IPS DF 6.9 (cell line): ENCODE measurements around the gene HOXA13.

Experiments
- DNase-seq: peaks from one replicate; pipeline ENCODE4 v3.0.0-alpha.2; 2013; ENCODE audit warnings: low read depth, low spot score
- H3K27ac ChIP-seq: one replicate; pipeline ENCODE4 v1.5.1; 2013; ENCODE audit warnings: low read length, control low read depth
- H3K27me3 ChIP-seq: 2 replicates; pipeline ENCODE4 v1.6.1; 2013; ENCODE audit warnings: mild to moderate bottlenecking, low read length; ENCODE audit not compliant: control insufficient read depth, insufficient read depth
- H3K36me3 ChIP-seq: 2 replicates; pipeline ENCODE4 v1.6.1; 2013; ENCODE audit warnings: low read length; ENCODE audit not compliant: control insufficient read depth, insufficient read depth
- H3K4me1 ChIP-seq: 2 replicates; pipeline ENCODE4 v1.6.1; 2013; ENCODE audit warnings: low read length; ENCODE audit not compliant: control insufficient read depth, insufficient read depth
- H3K4me3 ChIP-seq: 2 replicates; pipeline ENCODE4 v1.5.1; 2013; ENCODE audit warnings: mild to moderate bottlenecking, low read length
- H3K9me3 ChIP-seq: 2 replicates; pipeline ENCODE4 v1.6.1; 2013; ENCODE audit warnings: low read length, inconsistent platforms; ENCODE audit not compliant: control insufficient read depth, insufficient read depth
- WGBS: extraction: QIAGEN DNeasy Blood & Tissue Kit; methylation state at CpG from one replicate; pipeline ENCODE4 v1.1.7; 2013; ENCODE audit warnings: mixed read lengths, missing lambda C conversion rate; ENCODE audit not compliant: insufficient read length, insufficient coverage; 5-methylcytosine and 5-hydroxymethylcytosine counted together

Gene HOXA13

DNA sequence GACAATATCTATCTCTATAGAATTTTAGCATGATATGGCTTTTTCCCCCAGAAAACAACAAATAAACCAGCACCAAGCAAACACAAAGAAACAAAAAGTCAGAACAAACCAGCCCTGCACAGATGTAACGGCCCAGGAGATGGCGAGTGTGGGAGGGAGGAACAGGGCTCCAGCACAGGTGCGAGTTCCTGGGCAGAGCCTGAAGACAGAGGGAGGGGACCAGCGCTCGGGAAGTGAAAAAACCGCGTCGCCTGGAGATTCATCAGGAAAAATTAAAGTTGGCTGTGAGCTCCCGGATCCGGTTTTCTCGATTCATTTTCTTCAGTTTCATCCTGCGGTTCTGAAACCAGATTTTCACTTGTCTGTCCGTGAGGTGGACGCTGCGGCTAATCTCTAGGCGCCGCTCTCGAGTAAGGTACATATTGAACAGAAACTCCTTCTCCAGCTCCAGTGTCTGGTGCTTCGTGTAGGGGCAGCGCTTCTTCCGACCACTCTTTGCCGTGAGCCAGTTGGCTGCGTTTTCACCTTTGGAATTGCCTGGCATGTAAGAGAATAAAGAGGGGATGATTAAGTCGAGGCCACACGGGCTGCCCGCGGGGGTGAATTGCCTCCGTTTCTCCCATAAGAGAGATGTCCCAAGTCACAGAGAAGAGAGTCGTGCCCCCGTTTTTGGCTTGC is 28.1 kb downstream of the HOXA13 start:
- H3K27ac ChIP-seq: no peak overlapping the region
- no peaks in the 10 kb centered on the region for H3K9me3 ChIP-seq
- DNase-seq: no peak
- H3K27me3 ChIP-seq: peaks cover 92% of the 10 kb centered on the region
- WGBS: no CpG with 5 or more reads among the region's 30 CpGs
- peaks cover 4% of the 10 kb centered on the region; the same call in 1 of the 2 replicates for H3K4me1 ChIP-seq
- H3K36me3 ChIP-seq: no peaks in the 10 kb centered on the region
- H3K4me3 ChIP-seq: no peak overlapping the region

DNA sequence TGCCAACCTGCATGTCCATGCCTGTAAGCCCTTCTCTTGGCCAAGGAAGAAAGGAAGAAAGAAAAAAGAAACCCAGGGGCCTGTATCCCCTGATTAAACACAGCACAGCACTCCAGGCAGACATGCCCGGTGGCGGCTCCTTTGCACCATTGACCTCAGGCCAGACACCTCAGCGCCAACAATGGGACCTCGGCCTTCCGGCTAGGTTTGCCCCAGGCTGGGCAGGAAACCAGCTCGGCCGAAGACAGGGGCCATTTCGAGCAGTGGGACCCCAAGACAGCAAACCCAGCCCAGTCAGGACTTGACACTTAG is 28.6 kb downstream of the HOXA13 start:
- Histone ChIP-seq H3K27me3 (peaks cover 92% of the 10 kb centered on the region), H3K4me1 (peaks cover 4% of the 10 kb centered on the region; the same call in 1 of the 2 replicates), H3K36me3 (no peaks in the 10 kb centered on the region), H3K4me3 (no peak overlapping the region), H3K9me3 (no peaks in the 10 kb centered on the region), H3K27ac (no peak overlapping the region)
- DNase-seq: no peak
- WGBS: no CpG with 5 or more reads among the region's 8 CpGs

- no peaks in the 10 kb centered on the region for H3K9me3 ChIP-seq
- no peak overlapping the region for H3K27ac ChIP-seq
- no peaks in the 10 kb centered on the region for H3K36me3 ChIP-seq
- WGBS: no CpG with 5 or more reads among the region's 11 CpGs
- H3K27me3 ChIP-seq: peaks cover 92% of the 10 kb centered on the region
- H3K4me3 ChIP-seq: no peak overlapping the region
- no peak for DNase-seq
- H3K4me1 ChIP-seq: peaks cover 4% of the 10 kb centered on the region; the same call in 1 of the 2 replicates
Observed at GRCh38 chr7:27170426-27171324, 29.2 kb downstream of the HOXA13 start.

- Histone ChIP-seq H3K27me3 (peaks cover 92% of the 10 kb centered on the region), H3K36me3 (no peaks in the 10 kb centered on the region; the same call in 1 of the 2 replicates), H3K27ac (no peak overlapping the region), H3K4me1 (peaks cover 4% of the 10 kb centered on the region; the same call in 1 of the 2 replicates), H3K9me3 (no peaks in the 10 kb centered on the region), H3K4me3 (no peak overlapping the region)
- no peak for DNase-seq
- WGBS: no CpG with 5 or more reads among the region's 46 CpGs
Observed at GRCh38 chr7:27169658-27170425, 30.0 kb downstream of the HOXA13 start.

DNA sequence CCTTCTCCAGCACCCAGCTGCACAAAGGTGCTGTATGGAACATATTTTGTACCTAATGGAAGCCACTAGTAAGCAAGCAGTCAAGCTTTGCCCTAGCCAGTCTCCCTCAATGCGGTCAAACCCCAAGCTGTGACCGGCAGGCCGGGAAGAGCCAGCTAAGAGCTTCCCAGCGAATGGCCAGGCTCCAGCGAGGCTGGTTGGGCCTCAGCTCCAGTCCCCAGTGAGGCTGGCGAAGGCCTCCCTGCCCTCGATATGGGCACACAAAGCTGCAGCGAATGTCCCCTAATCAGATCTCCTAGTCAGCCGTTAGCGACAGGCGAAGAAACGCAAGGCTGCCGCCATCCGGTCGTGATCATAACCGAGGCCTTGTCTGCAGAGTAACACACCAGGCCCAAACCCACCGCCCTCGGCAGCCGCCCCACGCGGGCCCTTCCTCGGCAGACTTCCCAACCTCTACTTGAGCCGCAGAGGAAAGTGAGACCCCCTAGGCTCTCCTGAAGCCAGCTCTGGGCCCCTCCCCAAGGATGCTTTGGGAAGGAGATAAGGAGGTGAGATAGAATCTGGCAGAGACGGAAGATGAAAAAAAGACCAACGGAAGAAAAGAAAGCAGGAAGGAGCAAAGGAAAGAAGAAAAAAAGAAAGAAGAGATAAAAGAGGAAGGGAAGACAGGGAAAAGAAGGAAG is 31.5 kb downstream of the HOXA13 start:
- Histone ChIP-seq H3K4me3 (no peak overlapping the region), H3K36me3 (no peaks in the 10 kb centered on the region; the same call in 1 of the 2 replicates), H3K9me3 (no peaks in the 10 kb centered on the region), H3K27me3 (peaks cover 92% of the 10 kb centered on the region), H3K4me1 (peaks cover 2% of the 10 kb centered on the region; the same call in 1 of the 2 replicates), H3K27ac (no peak overlapping the region)
- no CpG with 5 or more reads among the region's 25 CpGs for WGBS
- no peak for DNase-seq

DNA sequence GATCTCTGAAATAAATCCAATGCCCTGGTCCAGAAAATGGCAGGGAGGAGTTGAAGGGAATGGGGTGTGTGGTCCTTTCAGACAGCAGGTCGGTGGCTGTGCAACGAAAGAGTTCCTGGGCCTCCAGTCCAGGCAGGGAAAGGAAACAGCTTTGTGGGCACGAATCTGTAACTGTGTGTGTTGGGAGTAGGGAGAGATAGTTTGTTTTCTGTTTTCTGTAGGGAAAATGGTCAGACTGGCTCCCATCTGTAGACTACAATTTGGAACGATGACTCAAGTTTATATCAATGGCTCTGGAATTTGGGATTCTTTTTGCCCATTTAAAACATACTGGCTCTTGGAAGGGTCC is 32.0 kb downstream of the HOXA13 start:
- WGBS: no CpG with 5 or more reads among the region's 4 CpGs
- Histone ChIP-seq H3K27me3 (peaks cover 92% of the 10 kb centered on the region), H3K27ac (no peak overlapping the region), H3K9me3 (no peaks in the 10 kb centered on the region), H3K4me3 (no peak overlapping the region), H3K36me3 (no peaks in the 10 kb centered on the region; the same call in 1 of the 2 replicates), H3K4me1 (no peaks in the 10 kb centered on the region)
- DNase-seq: no peak

DNA sequence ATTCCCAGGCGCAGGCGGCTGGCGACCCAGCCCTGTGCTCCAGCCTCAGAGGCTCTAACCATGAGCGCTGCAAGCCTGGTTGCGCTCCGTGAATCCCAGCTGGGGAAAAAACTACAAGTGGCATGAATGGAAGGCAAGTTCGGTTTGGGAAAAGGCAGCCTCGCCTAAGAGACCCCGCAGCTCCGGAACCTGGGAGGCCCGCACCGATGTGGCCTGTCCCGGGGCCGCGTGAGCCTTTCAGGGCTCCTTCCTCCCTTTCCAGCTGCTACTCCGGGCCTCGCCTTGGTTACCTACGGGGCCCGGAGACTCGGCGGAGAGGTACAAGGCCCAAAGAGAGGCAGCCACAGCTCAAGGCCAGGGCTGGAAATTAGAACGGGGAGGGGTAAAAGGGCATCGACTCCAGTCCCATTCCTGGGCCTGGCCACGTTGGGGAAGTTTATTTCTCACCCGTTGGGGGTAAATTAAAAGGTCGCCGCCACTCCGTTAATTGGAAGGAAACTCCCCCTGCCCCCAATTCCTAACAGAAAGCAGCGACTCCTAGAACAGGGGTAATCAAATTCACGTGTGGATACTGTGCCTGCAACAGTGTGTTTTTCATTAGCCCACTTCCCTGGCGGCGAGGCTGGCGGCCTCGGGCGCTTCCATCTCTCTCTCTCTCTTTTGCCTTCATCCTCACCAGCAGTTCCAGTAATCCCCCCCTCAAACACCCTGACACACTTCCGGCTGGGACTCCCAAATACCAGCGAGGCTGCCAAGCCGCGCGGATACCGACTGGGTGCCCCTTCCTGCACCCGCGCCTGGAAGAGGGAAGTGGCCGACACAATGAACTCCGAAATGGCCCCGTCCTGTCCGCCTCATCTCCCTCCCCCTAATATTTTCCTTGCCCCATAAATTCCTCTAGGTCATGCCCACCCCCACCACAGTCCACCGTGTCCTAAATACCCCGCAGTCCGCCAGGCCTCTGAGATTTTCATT is 33.1 kb downstream of the HOXA13 start:
- Histone ChIP-seq H3K27me3 (peaks cover 90% of the 10 kb centered on the region), H3K4me3 (no peak overlapping the region), H3K27ac (no peak overlapping the region), H3K9me3 (no peaks in the 10 kb centered on the region), H3K36me3 (no peaks in the 10 kb centered on the region; the same call in 1 of the 2 replicates), H3K4me1 (no peaks in the 10 kb centered on the region)
- no CpG with 5 or more reads among the region's 50 CpGs for WGBS
- no peak for DNase-seq

GRCh38 chr7:27165996-27166530 is 33.8 kb downstream of the HOXA13 start:
- Histone ChIP-seq H3K27me3 (peaks cover 90% of the 10 kb centered on the region), H3K27ac (no peak overlapping the region), H3K4me1 (no peaks in the 10 kb centered on the region), H3K36me3 (no peaks in the 10 kb centered on the region; the same call in 1 of the 2 replicates), H3K4me3 (no peak overlapping the region), H3K9me3 (no peaks in the 10 kb centered on the region)
- no CpG with 5 or more reads among the region's 46 CpGs for WGBS
- no peak for DNase-seq
